Suppressor macrophage treated with lipopolysaccharide for 4 hours (primary cell): ENCODE data around the gene TMEM242.

Experiments used
- DNase-seq: peaks from one replicate; pipeline ENCODE4 v3.0.0-alpha.2; 2020

Gene TMEM242

GRCh38 chr6:157287247-157287850, 36.0 kb downstream of the TMEM242 start:
- no peak for DNase-seq

DNA sequence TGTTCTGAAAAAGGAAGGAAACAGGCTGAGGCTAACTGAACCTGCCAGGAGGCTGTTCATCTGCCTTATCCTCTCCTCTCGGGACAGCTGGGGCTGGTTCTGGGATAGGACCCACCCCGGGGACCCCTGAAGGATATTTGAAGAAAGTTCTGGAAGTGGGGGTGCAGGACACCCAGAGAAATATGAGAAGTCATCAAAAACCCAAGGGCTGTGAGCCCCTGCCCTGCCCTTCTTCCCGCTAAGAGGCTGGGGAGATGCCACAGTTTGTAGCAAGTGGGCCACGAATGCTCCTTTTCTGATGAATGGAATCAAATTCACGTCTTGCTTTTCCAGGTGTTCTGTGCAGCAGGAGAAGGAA, 37.9 kb downstream of the TMEM242 start:
- no peak for DNase-seq

- no peak for DNase-seq
Measured at GRCh38 chr6:157284738-157285421, 38.4 kb downstream of the TMEM242 start.

GRCh38 chr6:157283900-157284737, 39.2 kb downstream of the TMEM242 start:
- no peak for DNase-seq

DNA sequence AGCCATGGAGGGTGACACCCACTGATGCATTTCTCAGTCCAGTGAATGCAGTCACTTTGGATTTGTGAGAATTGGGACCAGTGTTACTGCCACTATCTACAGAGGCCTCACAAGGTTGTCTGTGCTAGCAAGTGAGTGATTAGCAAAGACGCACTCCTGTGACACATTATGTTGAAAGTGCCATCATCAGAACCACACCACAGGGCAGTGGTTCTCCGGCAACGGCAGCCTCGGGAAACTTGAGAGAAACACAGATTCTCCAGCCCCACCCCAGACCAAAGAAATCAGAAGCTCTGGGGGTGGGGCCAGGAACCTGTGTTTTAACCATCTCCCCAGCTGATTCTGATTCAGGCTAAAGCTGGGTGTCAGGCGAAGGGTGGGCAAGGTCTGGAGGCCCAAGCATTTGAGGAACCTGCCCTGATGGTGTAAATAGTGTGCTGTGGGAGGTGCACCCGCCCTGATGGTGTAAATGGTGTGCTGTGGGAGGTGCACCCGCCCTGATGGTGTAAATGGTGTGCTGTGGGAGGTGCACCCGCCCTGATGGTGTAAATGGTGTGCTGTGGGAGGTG, 39.9 kb downstream of the TMEM242 start:
- DNase-seq, result no peak

GRCh38 chr6:157282284-157282683, 41.0 kb downstream of the TMEM242 start:
- DNase-seq, result no peak

- peak; percentile 39 for DNase-seq
Measured at GRCh38 chr6:157281570-157281969, 41.7 kb downstream of the TMEM242 start.

DNA sequence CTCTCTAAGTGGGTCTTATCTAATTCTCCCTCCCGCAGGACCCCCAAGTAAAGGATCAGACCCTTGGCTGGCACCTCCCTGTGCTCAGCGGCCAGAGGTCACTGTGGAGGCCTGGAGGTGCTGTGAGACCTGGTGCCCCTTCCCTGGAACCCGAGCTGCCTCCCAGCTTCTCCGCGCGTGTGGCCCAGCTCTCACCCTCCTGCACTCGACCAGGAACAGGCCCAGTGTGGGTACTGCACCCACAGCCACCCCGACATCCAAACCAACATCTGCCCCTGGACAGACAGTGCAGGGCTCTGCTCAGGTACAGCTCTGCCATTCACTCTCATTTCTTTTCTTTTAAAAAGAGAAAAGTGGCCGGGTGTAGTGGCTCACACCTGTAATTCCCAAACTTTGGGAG, 42.4 kb downstream of the TMEM242 start:
- DNase-seq, result no peak

- no peak for DNase-seq
Measured at GRCh38 chr6:157280157-157280556, 43.2 kb downstream of the TMEM242 start.

- no peak for DNase-seq
Measured at GRCh38 chr6:157278171-157278570, 45.1 kb downstream of the TMEM242 start.

- DNase-seq, result no peak
Measured at GRCh38 chr6:157276731-157277130, 46.6 kb downstream of the TMEM242 start.

DNA sequence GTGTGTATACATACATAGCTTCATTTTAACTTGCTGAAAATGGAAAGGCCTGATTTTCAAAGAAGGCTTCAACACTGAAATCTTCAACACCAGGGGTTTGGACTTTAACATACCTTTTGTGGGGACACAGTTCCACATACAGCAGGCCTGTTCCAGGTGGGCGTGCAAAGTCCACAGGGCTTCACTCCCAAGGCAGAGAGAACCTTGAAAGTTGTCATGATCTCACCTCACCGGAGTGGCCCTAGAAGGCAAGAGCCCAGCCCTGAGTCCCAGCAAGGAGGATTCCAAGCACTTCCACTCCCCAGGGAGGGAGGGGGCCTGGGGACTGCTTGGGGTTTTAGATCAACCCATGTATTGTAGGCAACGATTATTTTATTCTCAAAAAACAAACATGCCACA, 47.2 kb downstream of the TMEM242 start:
- no peak for DNase-seq

GRCh38 chr6:157274471-157275226, 48.7 kb downstream of the TMEM242 start:
- peak; percentile 91 for DNase-seq

GRCh38 chr6:157273756-157274470, 49.4 kb downstream of the TMEM242 start:
- peak; percentile 38 for DNase-seq

DNA sequence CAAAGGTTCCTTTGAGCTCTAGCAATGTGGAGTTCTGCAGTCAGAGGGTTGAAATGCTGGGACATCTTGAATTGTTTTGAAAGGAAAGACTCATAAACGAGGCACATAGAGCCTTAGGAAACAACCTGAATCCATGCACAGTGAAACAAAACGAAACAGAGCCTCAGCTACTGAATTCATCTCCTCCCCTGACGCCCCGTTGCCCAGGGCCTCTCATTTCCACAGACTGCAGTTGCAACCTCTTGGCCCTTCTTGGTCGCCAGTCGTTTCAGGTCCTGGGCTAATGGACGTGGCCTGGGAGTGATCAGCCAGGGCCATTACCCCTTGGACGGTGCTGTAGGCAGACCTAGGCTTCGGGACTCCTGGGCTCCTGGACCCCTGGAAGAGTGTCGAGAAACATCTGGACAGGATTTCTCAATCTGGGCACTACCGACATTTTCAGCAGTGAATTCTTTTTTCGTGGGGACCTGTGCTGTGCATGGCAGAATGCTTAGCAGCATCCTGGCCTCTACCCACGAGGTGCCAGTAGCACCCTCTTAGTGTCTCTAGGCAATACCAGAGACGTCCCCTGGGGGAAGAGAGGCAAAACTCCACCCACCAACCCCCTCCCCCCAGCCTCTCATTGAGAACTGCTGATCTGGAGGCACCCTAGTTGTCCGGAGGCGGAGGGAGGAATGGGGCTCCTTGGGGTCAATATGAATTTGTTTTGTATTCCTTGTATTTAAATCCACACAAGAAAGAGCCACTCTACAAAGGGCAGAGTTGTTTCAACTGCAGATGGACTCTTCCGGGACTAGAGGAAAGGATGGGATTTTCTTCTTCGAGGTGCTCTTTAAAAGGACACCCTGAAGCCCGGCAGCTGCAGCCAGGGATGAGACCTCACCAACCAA, 50.2 kb downstream of the TMEM242 start:
- DNase-seq, result peak; percentile 5

DNA sequence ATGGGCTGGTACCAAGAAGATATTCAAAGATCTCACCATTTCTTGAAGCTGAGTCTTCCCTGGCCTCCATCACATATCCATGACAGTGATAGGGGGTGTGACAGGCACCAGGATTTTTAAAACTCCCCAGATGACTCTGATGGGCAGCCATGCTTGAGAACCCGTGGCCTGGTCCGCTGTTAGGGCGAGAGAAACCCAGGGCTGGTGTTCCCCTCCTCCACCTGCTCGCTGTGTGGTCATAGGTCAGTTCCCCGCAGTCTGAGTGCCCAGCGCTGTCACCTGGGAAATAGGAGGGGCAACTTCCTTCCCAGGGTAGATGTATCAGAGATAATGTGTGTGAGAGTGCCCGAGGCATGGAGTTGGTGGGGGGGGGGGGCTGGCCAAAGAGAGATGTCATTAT, 50.9 kb downstream of the TMEM242 start:
- no peak for DNase-seq

- DNase-seq, result no peak
Measured at GRCh38 chr6:157271911-157272310, 51.4 kb downstream of the TMEM242 start.

GRCh38 chr6:157271441-157271840, 51.9 kb downstream of the TMEM242 start:
- no peak for DNase-seq

DNA sequence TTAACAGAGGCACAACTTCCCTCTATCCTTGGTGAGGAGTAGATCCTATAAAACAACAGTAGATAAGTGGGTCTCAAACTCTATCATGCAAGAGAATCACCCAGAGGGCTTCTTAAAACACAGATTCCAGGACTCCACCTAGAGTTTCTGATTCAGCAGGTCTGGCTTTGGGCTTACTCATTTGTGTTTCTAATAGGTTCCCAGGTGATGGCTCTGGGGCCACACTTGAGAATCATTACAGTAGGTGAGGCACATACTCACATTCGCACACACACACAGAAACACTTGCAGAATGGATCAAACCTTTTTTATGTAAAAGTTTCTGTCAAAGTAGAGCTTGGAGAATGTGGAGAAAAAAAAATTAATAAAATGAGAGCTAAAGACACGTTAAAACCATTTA, 52.4 kb downstream of the TMEM242 start:
- DNase-seq, result no peak

DNA sequence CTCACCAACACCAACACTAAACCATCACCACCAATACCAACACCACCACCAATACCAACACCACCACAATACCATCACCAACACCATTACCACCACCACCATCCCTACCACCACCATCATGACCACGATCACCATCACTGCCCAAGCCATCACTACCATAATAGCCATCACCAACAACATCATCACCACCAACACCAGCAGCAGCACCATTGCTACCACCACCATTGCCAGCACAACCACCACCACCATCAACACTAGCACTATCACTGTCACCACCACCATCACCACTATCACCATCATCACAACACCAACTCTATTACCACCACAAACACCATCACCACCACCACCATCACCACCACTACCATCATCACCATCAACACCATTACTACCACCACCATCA, 53.0 kb downstream of the TMEM242 start:
- no peak for DNase-seq

- no peak for DNase-seq
Measured at GRCh38 chr6:157269261-157269794, 54.0 kb downstream of the TMEM242 start.
